ENCODE results near the gene PLAC9. TPM values are rescaled to one million over a fixed set of nuclear protein-coding genes. Genes with fewer than 3 reads are reported as not detected.

Gene PLAC9
- total and polyA plus RNA-seq, 2 donors (not counting 1 experiment from before 2014, with no cell fraction given): 16.7 to 40.4 TPM

GRCh38 chr10:80187060-80187459 is 54.5 kb downstream of the PLAC9 start:
- H3K79me2 ChIP-seq (ENCODE audit: control insufficient read depth, insufficient read depth, low read length): peaks cover 98% of the 10 kb centered on the region
- H3K4me1 ChIP-seq (ENCODE audit: control insufficient read depth, extremely low read depth, insufficient read depth, low read length): peaks cover 8% of the 10 kb centered on the region
- H3K9ac ChIP-seq (ENCODE audit: insufficient read depth, low read length): no peak overlapping the region
- peaks cover 13% of the 10 kb centered on the region for H3K36me3 ChIP-seq (ENCODE audit: control insufficient read depth, insufficient read depth, low read length)
- TF ChIP-seq CTCF (conservative IDR thresholded peaks at IDR 0.05 in 1 of 2, IDR thresholded peaks at IDR 0.05 in 1 of 2; ENCODE audit: low read depth in 1 of 2, low read length in 2 of 2) (no peak), EZH2 (IDR thresholded peaks at IDR 0.05; ENCODE audit: low read length, missing control alignments) (no peak)
- no peak for DNase-seq (ENCODE audit: low read depth in 2 of 2)
- H3K27me3 ChIP-seq (ENCODE audit: control insufficient read depth, insufficient read depth, low read length): no peaks in the 10 kb centered on the region
- no peak overlapping the region for H3K27ac ChIP-seq (ENCODE audit: insufficient read depth, low read length)
- peaks cover 15% of the 10 kb centered on the region for H4K20me1 ChIP-seq (ENCODE audit: control insufficient read depth, extremely low read depth, insufficient read depth, low read length)
- no peak overlapping the region for H3K4me3 ChIP-seq (replicated peaks in 1 of 4; ENCODE audit: control extremely low read depth in 1 of 4, insufficient read depth in 1 of 4, low read depth in 3 of 4, low read length in 4 of 4)
- H3K9me3 ChIP-seq (ENCODE audit: control insufficient read depth, insufficient read depth, low read depth, low read length): no peaks in the 10 kb centered on the region
- no peak overlapping the region for H2AFZ ChIP-seq (ENCODE audit: low read length)
- H3K4me2 ChIP-seq (ENCODE audit: extremely low read depth, insufficient read depth, low read length): no peak overlapping the region

DNA sequence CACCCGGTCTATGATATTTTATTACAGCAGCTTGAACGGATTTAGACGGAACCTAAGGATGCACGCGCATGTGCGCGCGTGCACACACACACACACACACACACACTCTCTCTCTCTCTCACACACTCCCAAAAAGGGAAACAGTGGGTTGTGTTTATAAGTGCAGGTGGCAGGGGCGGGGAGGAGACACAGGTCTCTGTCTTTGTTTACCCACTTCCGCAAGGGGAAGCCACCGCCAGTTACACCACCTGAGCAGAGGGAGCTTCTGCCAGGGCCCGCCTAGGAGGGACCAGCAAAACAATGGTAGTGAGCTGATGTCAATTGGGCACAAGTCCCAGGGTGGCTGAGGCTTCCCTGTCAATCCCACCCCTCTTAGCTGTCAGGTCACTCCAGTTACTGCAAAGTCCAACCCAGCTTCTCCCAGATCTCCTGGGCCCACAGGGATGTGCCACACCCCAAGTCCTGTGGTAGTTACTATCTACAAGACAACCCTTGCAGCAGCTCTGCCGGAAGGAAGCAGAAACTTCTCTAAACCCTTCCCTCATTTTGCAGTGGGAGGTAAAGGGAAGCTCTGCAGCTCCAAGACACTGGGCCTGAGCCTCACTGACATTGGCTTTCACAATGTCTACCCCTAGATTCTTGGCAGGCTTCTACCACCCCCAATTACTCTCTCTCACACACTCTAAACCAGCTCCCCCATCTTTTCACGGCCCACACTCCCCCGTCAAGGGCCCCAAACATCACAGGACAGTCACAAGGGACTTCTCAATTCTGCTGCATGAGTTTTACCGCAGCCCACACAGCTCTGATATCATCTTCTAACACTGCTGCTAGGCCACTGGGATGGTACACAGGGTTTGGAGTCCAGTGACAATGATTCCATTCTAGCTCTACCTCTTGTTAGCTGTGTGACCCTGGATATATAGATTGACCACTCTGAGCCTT is 55.2 kb downstream of the PLAC9 start:
- TF ChIP-seq EZH2 (IDR thresholded peaks at IDR 0.05; ENCODE audit: low read length, missing control alignments) (no peak), CTCF (conservative IDR thresholded peaks at IDR 0.05 in 1 of 2, IDR thresholded peaks at IDR 0.05 in 1 of 2; ENCODE audit: low read depth in 1 of 2, low read length in 2 of 2) (no peak)
- Histone ChIP-seq H3K27me3 (ENCODE audit: control insufficient read depth, insufficient read depth, low read length) (no peaks in the 10 kb centered on the region), H3K4me3 (replicated peaks in 1 of 4; ENCODE audit: control extremely low read depth in 1 of 4, insufficient read depth in 1 of 4, low read depth in 3 of 4, low read length in 4 of 4) (no peak overlapping the region), H3K79me2 (ENCODE audit: control insufficient read depth, insufficient read depth, low read length) (peaks cover 98% of the 10 kb centered on the region), H2AFZ (ENCODE audit: low read length) (no peak overlapping the region), H3K4me2 (ENCODE audit: extremely low read depth, insufficient read depth, low read length) (no peak overlapping the region), H4K20me1 (ENCODE audit: control insufficient read depth, extremely low read depth, insufficient read depth, low read length) (peaks cover 13% of the 10 kb centered on the region), H3K9ac (ENCODE audit: insufficient read depth, low read length) (no peak overlapping the region), H3K36me3 (ENCODE audit: control insufficient read depth, insufficient read depth, low read length) (peaks cover 13% of the 10 kb centered on the region), H3K4me1 (ENCODE audit: control insufficient read depth, extremely low read depth, insufficient read depth, low read length) (peaks cover 8% of the 10 kb centered on the region), H3K9me3 (ENCODE audit: control insufficient read depth, insufficient read depth, low read depth, low read length) (no peaks in the 10 kb centered on the region), H3K27ac (ENCODE audit: insufficient read depth, low read length) (no peak overlapping the region)
- no peak for DNase-seq (ENCODE audit: low read depth in 2 of 2)

DNA sequence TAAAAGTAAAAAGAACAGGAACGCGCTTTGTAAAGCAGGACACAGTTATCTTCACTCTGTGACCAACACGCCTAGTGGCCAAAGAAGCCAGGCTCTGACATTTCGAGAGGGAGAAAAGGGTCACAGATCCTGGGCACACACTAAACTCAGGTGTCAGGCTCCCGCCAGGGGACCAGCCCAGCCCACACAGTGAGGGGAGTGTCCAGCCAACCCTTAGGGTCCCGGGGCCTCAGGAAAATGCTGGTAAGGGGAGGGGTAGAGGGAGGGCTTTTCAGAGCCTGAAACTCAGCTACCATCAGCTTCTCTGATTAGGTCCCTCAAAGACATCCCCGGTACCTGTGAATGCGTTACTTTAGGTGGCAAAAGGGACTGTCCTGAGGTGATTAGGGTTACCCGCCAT is 56.2 kb downstream of the PLAC9 start:
- Histone ChIP-seq H3K79me2 (ENCODE audit: control insufficient read depth, insufficient read depth, low read length) (peaks cover 97% of the 10 kb centered on the region), H2AFZ (ENCODE audit: low read length) (no peak overlapping the region), H3K27ac (ENCODE audit: insufficient read depth, low read length) (no peak overlapping the region), H3K4me3 (replicated peaks in 1 of 4; ENCODE audit: control extremely low read depth in 1 of 4, insufficient read depth in 1 of 4, low read depth in 3 of 4, low read length in 4 of 4) (no peak overlapping the region), H4K20me1 (ENCODE audit: control insufficient read depth, extremely low read depth, insufficient read depth, low read length) (peaks cover 13% of the 10 kb centered on the region), H3K4me2 (ENCODE audit: extremely low read depth, insufficient read depth, low read length) (no peak overlapping the region), H3K9me3 (ENCODE audit: control insufficient read depth, insufficient read depth, low read depth, low read length) (no peaks in the 10 kb centered on the region), H3K36me3 (ENCODE audit: control insufficient read depth, insufficient read depth, low read length) (peaks cover 8% of the 10 kb centered on the region), H3K9ac (ENCODE audit: insufficient read depth, low read length) (no peak overlapping the region), H3K4me1 (ENCODE audit: control insufficient read depth, extremely low read depth, insufficient read depth, low read length) (peaks cover 7% of the 10 kb centered on the region), H3K27me3 (ENCODE audit: control insufficient read depth, insufficient read depth, low read length) (no peaks in the 10 kb centered on the region)
- no peak for DNase-seq (ENCODE audit: low read depth in 2 of 2)
- TF ChIP-seq CTCF (conservative IDR thresholded peaks at IDR 0.05 in 1 of 2, IDR thresholded peaks at IDR 0.05 in 1 of 2; ENCODE audit: low read depth in 1 of 2, low read length in 2 of 2): no peak
- TF ChIP-seq EZH2 (IDR thresholded peaks at IDR 0.05; ENCODE audit: low read length, missing control alignments): no peak
